ENCODE data around the gene GATA5. TPM values are rescaled to one million over a fixed set of nuclear protein-coding genes. Genes with fewer than 3 reads are reported as not detected.

The GATA5 gene
- total and polyA plus RNA-seq, 2 donors (not counting 3 experiments of a cell fraction or from before 2014, with no cell fraction given) = not detected

DNA sequence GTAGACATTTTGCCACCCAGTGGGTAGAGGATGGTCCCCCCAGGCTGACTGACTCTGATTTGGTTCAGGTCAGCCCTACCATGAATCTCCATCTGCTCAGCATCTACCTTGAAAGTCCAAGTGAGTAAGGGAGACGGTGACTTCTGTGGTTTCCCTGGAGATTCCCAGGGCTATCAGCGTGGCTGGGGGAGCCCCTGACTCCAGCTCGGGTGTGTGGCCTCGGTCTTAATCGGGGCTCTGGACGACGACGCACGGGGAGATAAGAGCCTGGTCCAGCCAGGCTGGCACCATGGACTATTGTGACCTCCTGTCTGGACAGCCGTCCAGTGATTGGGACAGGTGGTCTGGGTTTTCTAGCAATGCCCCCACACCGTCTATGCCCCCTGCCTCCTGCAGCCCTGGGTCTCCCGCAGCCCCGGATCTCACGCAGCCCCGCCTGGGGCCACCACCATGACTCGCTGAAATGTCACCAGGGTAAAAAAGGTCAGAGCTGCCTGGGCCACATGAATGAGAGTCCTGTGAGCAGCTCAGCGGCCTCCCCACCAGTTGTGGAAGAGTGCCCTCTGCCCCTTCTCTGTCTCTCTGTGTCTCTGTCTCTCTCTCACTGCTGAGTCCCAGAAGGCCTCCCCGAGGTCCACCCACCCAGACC is 47.1 kb upstream of the GATA5 start:
- H3K36me3 ChIP-seq (ENCODE audit: control insufficient read depth in 2 of 2, extremely low read depth in 1 of 2, insufficient read depth in 2 of 2, low read length in 2 of 2) = no peaks in the 10 kb centered on the region
- FAIRE-seq = no peak
- H3K9ac ChIP-seq (replicated peaks; ENCODE audit: extremely low read depth, insufficient read depth, low read length) = no peak overlapping the region
- no peak for TF ChIP-seq JUN (IDR thresholded peaks at IDR 0.05; ENCODE audit: borderline replicate concordance, insufficient read depth, insufficient read length, low read depth)
- no peak for TF ChIP-seq MAX (IDR thresholded peaks at IDR 0.05; ENCODE audit: insufficient read depth, insufficient read length)
- no peak for TF ChIP-seq FOS (IDR thresholded peaks at IDR 0.05; ENCODE audit: borderline replicate concordance, insufficient read depth, low read length)
- TF ChIP-seq, protein P1, sequence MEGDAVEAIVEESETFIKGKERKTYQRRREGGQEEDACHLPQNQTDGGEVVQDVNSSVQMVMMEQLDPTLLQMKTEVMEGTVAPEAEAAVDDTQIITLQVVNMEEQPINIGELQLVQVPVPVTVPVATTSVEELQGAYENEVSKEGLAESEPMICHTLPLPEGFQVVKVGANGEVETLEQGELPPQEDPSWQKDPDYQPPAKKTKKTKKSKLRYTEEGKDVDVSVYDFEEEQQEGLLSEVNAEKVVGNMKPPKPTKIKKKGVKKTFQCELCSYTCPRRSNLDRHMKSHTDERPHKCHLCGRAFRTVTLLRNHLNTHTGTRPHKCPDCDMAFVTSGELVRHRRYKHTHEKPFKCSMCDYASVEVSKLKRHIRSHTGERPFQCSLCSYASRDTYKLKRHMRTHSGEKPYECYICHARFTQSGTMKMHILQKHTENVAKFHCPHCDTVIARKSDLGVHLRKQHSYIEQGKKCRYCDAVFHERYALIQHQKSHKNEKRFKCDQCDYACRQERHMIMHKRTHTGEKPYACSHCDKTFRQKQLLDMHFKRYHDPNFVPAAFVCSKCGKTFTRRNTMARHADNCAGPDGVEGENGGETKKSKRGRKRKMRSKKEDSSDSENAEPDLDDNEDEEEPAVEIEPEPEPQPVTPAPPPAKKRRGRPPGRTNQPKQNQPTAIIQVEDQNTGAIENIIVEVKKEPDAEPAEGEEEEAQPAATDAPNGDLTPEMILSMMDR (IDR thresholded peaks at IDR 0.05; ENCODE audit: extremely low read depth in 1 of 2, insufficient read depth in 1 of 2, low read depth in 1 of 2, low read length in 2 of 2) = no peak
- TF ChIP-seq POLR2A (IDR thresholded peaks at IDR 0.05; ENCODE audit: low read depth, low read length) = no peak
- dilution Hi-C loops (cut with MboI; ENCODE audit: extremely low pct_ligation_motif_present, low sequenced_read_pairs) (no loop called here), intact Hi-C loops (cut with micrococcal nuclease) (no loop called here)
- H3K4me2 ChIP-seq (ENCODE audit: insufficient read depth, low read length) = no peak overlapping the region
- ChIA-PET POLR2A (no interaction called here), CTCF (interaction anchor here (1.0 to 1.6 kb wide), 3 partner anchors 11 to 94 kb away, joined by 3 to 5 read pairs (median 3); no protein-coding TSS in a partner anchor)
- no peaks in the 10 kb centered on the region for H3K9me3 ChIP-seq (replicated peaks; ENCODE audit: control insufficient read depth, insufficient read depth, low read length)
- H3K4me1 ChIP-seq (ENCODE audit: control insufficient read depth, extremely low read depth, insufficient read depth, low read length) = no peaks in the 10 kb centered on the region
- BruUV-seq (replicated peaks) = no TSS peak
- H3K4me3 ChIP-seq (replicated peaks in 1 of 3; ENCODE audit: insufficient read depth in 1 of 3, low read depth in 1 of 3, low read length in 3 of 3) = no peak overlapping the region
- no peaks in the 10 kb centered on the region for H3K79me2 ChIP-seq (ENCODE audit: control insufficient read depth, insufficient read depth, low read length)
- peaks cover 13 to 22% of the 10 kb centered on the region in 2 experiments for H3K27me3 ChIP-seq (ENCODE audit: control insufficient read depth in 2 of 2, insufficient read depth in 2 of 2, low read length in 2 of 2)
- no peaks in the 10 kb centered on the region for H3K9me1 ChIP-seq (replicated peaks; ENCODE audit: control insufficient read depth, extremely low read depth, insufficient read depth, low read length)
- DNase-seq (ENCODE audit: low read depth, low spot score) = no peak
- H3K27ac ChIP-seq (ENCODE audit: insufficient read depth, low read depth, low read length) = no peak overlapping the region
- no peaks in the 10 kb centered on the region for H4K20me1 ChIP-seq (replicated peaks; ENCODE audit: control insufficient read depth, extremely low read depth, insufficient read depth, low read length)
- no peak overlapping the region for H2AFZ ChIP-seq (ENCODE audit: low read depth, low read length)

- Histone ChIP-seq H3K9me1 (replicated peaks; ENCODE audit: control insufficient read depth, extremely low read depth, insufficient read depth, low read length) (no peaks in the 10 kb centered on the region), H4K20me1 (replicated peaks; ENCODE audit: control insufficient read depth, extremely low read depth, insufficient read depth, low read length) (no peaks in the 10 kb centered on the region), H3K9ac (replicated peaks; ENCODE audit: extremely low read depth, insufficient read depth, low read length) (no peak overlapping the region), H3K4me1 (ENCODE audit: control insufficient read depth, extremely low read depth, insufficient read depth, low read length) (no peaks in the 10 kb centered on the region), H3K4me3 (replicated peaks in 1 of 3; ENCODE audit: insufficient read depth in 1 of 3, low read depth in 1 of 3, low read length in 3 of 3) (no peak overlapping the region), H3K36me3 (ENCODE audit: control insufficient read depth in 2 of 2, extremely low read depth in 1 of 2, insufficient read depth in 2 of 2, low read length in 2 of 2) (no peaks in the 10 kb centered on the region), H2AFZ (ENCODE audit: low read depth, low read length) (no peak overlapping the region), H3K4me2 (ENCODE audit: insufficient read depth, low read length) (no peak overlapping the region), H3K79me2 (ENCODE audit: control insufficient read depth, insufficient read depth, low read length) (no peaks in the 10 kb centered on the region), H3K9me3 (replicated peaks; ENCODE audit: control insufficient read depth, insufficient read depth, low read length) (no peaks in the 10 kb centered on the region), H3K27me3 (ENCODE audit: control insufficient read depth in 2 of 2, insufficient read depth in 2 of 2, low read length in 2 of 2) (peaks cover 10 to 17% of the 10 kb centered on the region in 2 experiments), H3K27ac (ENCODE audit: insufficient read depth, low read depth, low read length) (no peak overlapping the region)
- DNase-seq (ENCODE audit: low read depth, low spot score) (no peak), FAIRE-seq (no peak)
- ChIA-PET CTCF (no interaction called here), POLR2A (no interaction called here)
- dilution Hi-C loops (cut with MboI; ENCODE audit: extremely low pct_ligation_motif_present, low sequenced_read_pairs) = no loop called here
- intact Hi-C loops (cut with micrococcal nuclease) = no loop called here
- no TSS peak for BruUV-seq (replicated peaks)
- TF ChIP-seq MYC (IDR thresholded peaks at IDR 0.05; ENCODE audit: low read depth, low read length) (no peak), MAX (IDR thresholded peaks at IDR 0.05; ENCODE audit: insufficient read depth, insufficient read length) (no peak)
Measured at GRCh38 chr20:62519826-62520225, 44.0 kb upstream of the GATA5 start.

All from endothelial cell of umbilical vein (primary cell).